Loucy (cell line): ENCODE measurements around the gene BIK.

Source experiments
- H2AFZ ChIP-seq: fragments of 200-600 bp; sonication (generic); 2 replicates; pipeline ENCODE4 v1.6.0; 2016; ENCODE audit warnings: antibody characterized with exemption, mild to moderate bottlenecking, low read length, moderate library complexity
- H3F3A ChIP-seq: fragments of 200-600 bp; 2 replicates; pipeline ENCODE4 v1.6.0; 2016; ENCODE audit warnings: antibody characterized with exemption, low read depth, mild to moderate bottlenecking
- H3K27me3 ChIP-seq: fragments of 200-600 bp; sonication (generic); 2 replicates; pipeline ENCODE4 v1.6.1; 2014; ENCODE audit warnings: low read length, mild to moderate bottlenecking; ENCODE audit not compliant: insufficient read depth, poor library complexity, severe bottlenecking
- H3K36me3 ChIP-seq: fragments of 200-600 bp; sonication (generic); 2 replicates; pipeline ENCODE4 v1.6.1; 2016; ENCODE audit warnings: low read length; ENCODE audit not compliant: insufficient read depth
- H3K4me1 ChIP-seq: fragments of 200-600 bp; sonication (generic); 2 replicates; pipeline ENCODE4 v1.5.1; 2014; ENCODE audit warnings: low read length, mild to moderate bottlenecking; ENCODE audit not compliant: insufficient read depth, poor library complexity, severe bottlenecking
- H3K4me2 ChIP-seq: fragments of 200-600 bp; sonication (generic); 2 replicates; pipeline ENCODE4 v1.6.0; 2014; ENCODE audit warnings: antibody characterized with exemption, low read length, low read depth, mild to moderate bottlenecking; ENCODE audit not compliant: poor library complexity, severe bottlenecking
- H3K4me3 ChIP-seq: fragments of 200-600 bp; sonication (generic); 2 replicates; pipeline ENCODE4 v1.5.1; 2014; ENCODE audit warnings: low read length, mild to moderate bottlenecking, mixed read lengths; ENCODE audit not compliant: poor library complexity, severe bottlenecking
- H3K79me2 ChIP-seq: fragments of 200-600 bp; sonication (generic); 2 replicates; pipeline ENCODE4 v1.6.1; 2014; ENCODE audit warnings: low read length; ENCODE audit not compliant: insufficient read depth
- H3K9ac ChIP-seq: fragments of 200-600 bp; sonication (generic); 2 replicates; pipeline ENCODE4 v1.6.0; 2014; ENCODE audit warnings: mild to moderate bottlenecking, low read depth, low read length, moderate library complexity; ENCODE audit not compliant: poor library complexity, severe bottlenecking
- H3K9me2 ChIP-seq: fragments of 200-600 bp; sonication (generic); replicated peaks from 2 replicates; pipeline ENCODE4 v1.6.1; 2016; ENCODE audit warnings: low read depth, low read length, mixed read lengths
- H3K9me3 ChIP-seq: fragments of 200-600 bp; sonication (generic); 2 replicates; pipeline ENCODE4 v1.6.1; 2014; ENCODE audit warnings: mild to moderate bottlenecking, antibody characterized with exemption, low read length, low read depth; ENCODE audit not compliant: insufficient read depth
- H4K20me1 ChIP-seq: fragments of 200-600 bp; sonication (generic); 2 replicates; pipeline ENCODE4 v1.6.0; 2014; ENCODE audit warnings: antibody characterized with exemption, low read length, mild to moderate bottlenecking; ENCODE audit not compliant: insufficient read depth, poor library complexity, severe bottlenecking
- CTCF ChIP-seq: fragments of 200-600 bp; sonication (generic); conservative IDR thresholded peaks from 2 replicates; pipeline ENCODE4 v1.5.1; 2014; ENCODE audit warnings: mild to moderate bottlenecking, antibody characterized with exemption, low read length
- EZH2phosphoT487 ChIP-seq: fragments of 200-600 bp; IDR thresholded peaks from 2 replicates; pipeline ENCODE4 v1.6.1; 2018; ENCODE audit warnings: antibody characterized with exemption, mild to moderate bottlenecking, moderate library complexity, borderline replicate concordance

BIK gene

GRCh38 chr22:43098356-43098755 is 12.2 kb upstream of the BIK start:
- Histone ChIP-seq H3K9ac (no peak overlapping the region), H3K4me2 (no peak overlapping the region), H3K9me2 (no peaks in the 10 kb centered on the region), H3K9me3 (no peaks in the 10 kb centered on the region; the same call in 1 of the 2 replicates), H3K4me1 (no peaks in the 10 kb centered on the region), H3K79me2 (no peaks in the 10 kb centered on the region), H3K36me3 (no peaks in the 10 kb centered on the region), H2AFZ (no peak overlapping the region), H3K4me3 (no peak overlapping the region), H3F3A (no peaks in the 10 kb centered on the region), H3K27me3 (no peaks in the 10 kb centered on the region), H4K20me1 (no peaks in the 10 kb centered on the region)
- TF ChIP-seq CTCF (no peak), EZH2phosphoT487 (no peak)

GRCh38 chr22:43099095-43099494 is 11.5 kb upstream of the BIK start:
- Histone ChIP-seq H3K9me3 (no peaks in the 10 kb centered on the region; the same call in 1 of the 2 replicates), H3K9me2 (no peaks in the 10 kb centered on the region), H3K9ac (no peak overlapping the region), H3K4me2 (no peak overlapping the region), H3K79me2 (no peaks in the 10 kb centered on the region), H3F3A (no peaks in the 10 kb centered on the region), H3K4me1 (peaks cover 3% of the 10 kb centered on the region), H3K27me3 (no peaks in the 10 kb centered on the region), H3K36me3 (no peaks in the 10 kb centered on the region), H4K20me1 (no peaks in the 10 kb centered on the region), H3K4me3 (no peak overlapping the region), H2AFZ (no peak overlapping the region)
- TF ChIP-seq EZH2phosphoT487 (no peak), CTCF (no peak)

GRCh38 chr22:43100225-43100624 is 10.3 kb upstream of the BIK start:
- Histone ChIP-seq H3K9me3 (no peaks in the 10 kb centered on the region; the same call in 1 of the 2 replicates), H3K9me2 (no peaks in the 10 kb centered on the region), H3K9ac (no peak overlapping the region), H3K79me2 (no peaks in the 10 kb centered on the region), H3F3A (no peaks in the 10 kb centered on the region), H3K27me3 (no peaks in the 10 kb centered on the region), H2AFZ (no peak overlapping the region), H4K20me1 (no peaks in the 10 kb centered on the region), H3K4me1 (peaks cover 3% of the 10 kb centered on the region), H3K4me2 (no peak overlapping the region), H3K36me3 (no peaks in the 10 kb centered on the region), H3K4me3 (no peak overlapping the region)
- TF ChIP-seq CTCF = no peak
- no peak for TF ChIP-seq EZH2phosphoT487
